A549 (cell line): ENCODE measurements around the gene INKA2.

ENCODE experiments used
- CEBPB ChIP-seq, 2 experiments: fragments of >200 bp in 1 of 2; sonication (Bioruptor Twin) in 1 of 2; formaldehyde crosslinking in 1 of 2; IDR thresholded peaks; 2 replicates each; pipeline ENCODE4 v1.6.1; 2012 to 2016
- CHD4 ChIP-seq: fragments of 200-600 bp; sonication (generic); IDR thresholded peaks from 2 replicates; pipeline ENCODE4 v1.6.1; 2016; ENCODE audit warnings: antibody characterized with exemption, mild to moderate bottlenecking, borderline replicate concordance
- CTCF ChIP-seq: fragments of >200 bp; sonication (Bioruptor Twin); formaldehyde crosslinking; IDR thresholded peaks from 3 replicates; pipeline ENCODE4 v1.5.1; 2016
- EHF ChIP-seq: fragments of 250-450 bp; sonication (Bioruptor Pico); IDR thresholded peaks from 2 replicates; pipeline ENCODE4 v1.5.0; 2020; ENCODE audit warnings: mild to moderate bottlenecking
- EP300 ChIP-seq, 2 experiments: fragments of >200 bp; sonication (Bioruptor Twin); formaldehyde crosslinking; IDR thresholded peaks; 2 replicates in 1 of 2; 3 replicates in 1 of 2; pipeline ENCODE4 v1.6.1; 2016 to 2017
- ESRRA ChIP-seq: fragments of 150-350 bp; IDR thresholded peaks from 2 replicates; pipeline ENCODE4 v1.6.1; 2014; ENCODE audit warnings: mild to moderate bottlenecking, low read length, borderline replicate concordance
- JUN ChIP-seq, 2 experiments: fragments of >200 bp; sonication (Bioruptor Twin); formaldehyde crosslinking; IDR thresholded peaks; 2 replicates in 1 of 2; 3 replicates in 1 of 2; pipeline ENCODE4 v1.6.1; 2016 to 2017
- PBX3 ChIP-seq: IDR thresholded peaks from 2 replicates; pipeline ENCODE4 v1.6.1; 2012
- POLR2A ChIP-seq: IDR thresholded peaks from 2 replicates; pipeline ENCODE4 v1.6.1; 2012; ENCODE audit warnings: mild to moderate bottlenecking, low read length
- RAD21 ChIP-seq, 2 experiments: fragments of >200 bp in 1 of 2; sonication (Bioruptor Twin) in 1 of 2; formaldehyde crosslinking in 1 of 2; IDR thresholded peaks in 1 of 2; conservative IDR thresholded peaks in 1 of 2; 2 replicates in 1 of 2; 3 replicates in 1 of 2; pipeline ENCODE4 v1.6.1; 2012 to 2018; ENCODE audit warnings: inconsistent platforms in 1 of 2
- RCOR1 ChIP-seq: fragments of 150-350 bp; IDR thresholded peaks from 2 replicates; pipeline ENCODE4 v1.6.1; 2014; ENCODE audit warnings: antibody characterized with exemption, low read length, low read depth
- SMC3 ChIP-seq: fragments of >200 bp; sonication (Bioruptor Twin); formaldehyde crosslinking; IDR thresholded peaks from 3 replicates; pipeline ENCODE4 v1.6.1; 2018; ENCODE audit warnings: inconsistent platforms
- TF ChIP-seq, protein P1 (sequence below): fragments of 450-650 bp; IDR thresholded peaks from 2 replicates; pipeline ENCODE4 v1.6.1; 2014; ENCODE audit warnings: antibody characterized with exemption

DNA sequence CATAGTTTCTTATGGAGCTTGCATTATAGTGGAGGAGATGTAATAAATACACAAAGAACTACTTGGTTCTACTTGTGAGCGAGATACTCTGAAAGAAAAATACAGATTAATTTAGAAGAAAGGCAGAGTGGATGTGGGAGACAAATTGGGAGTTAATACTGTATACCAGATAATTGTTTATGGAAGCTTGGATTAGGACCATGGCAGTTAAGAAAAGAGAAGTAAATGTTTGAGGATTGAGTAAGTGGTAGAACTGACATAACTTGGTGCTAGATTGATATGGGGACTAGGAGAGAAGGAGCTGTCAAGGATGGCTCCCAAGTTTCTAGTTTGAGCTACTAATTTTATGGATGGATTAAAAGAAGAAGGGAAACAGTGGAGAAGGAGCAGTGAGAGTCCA, 47.3 kb downstream of the INKA2 start:
- no peak for TF ChIP-seq CTCF
- no peak for TF ChIP-seq CEBPB (IDR thresholded peaks at IDR 0.05)
- no peak for TF ChIP-seq CHD4
- no peak for TF ChIP-seq POLR2A
- no peak for TF ChIP-seq JUN (IDR thresholded peaks at IDR 0.05)
- no peak for TF ChIP-seq RAD21 (conservative IDR thresholded peaks at IDR 0.05 in 1 of 2, IDR thresholded peaks at IDR 0.05 in 1 of 2)
- TF ChIP-seq SMC3 = no peak
- no peak for TF ChIP-seq ESRRA
- TF ChIP-seq EP300 (IDR thresholded peaks at IDR 0.05) = no peak
- TF ChIP-seq PBX3 = no peak
- TF ChIP-seq RCOR1 = no peak
- TF ChIP-seq, protein P1, sequence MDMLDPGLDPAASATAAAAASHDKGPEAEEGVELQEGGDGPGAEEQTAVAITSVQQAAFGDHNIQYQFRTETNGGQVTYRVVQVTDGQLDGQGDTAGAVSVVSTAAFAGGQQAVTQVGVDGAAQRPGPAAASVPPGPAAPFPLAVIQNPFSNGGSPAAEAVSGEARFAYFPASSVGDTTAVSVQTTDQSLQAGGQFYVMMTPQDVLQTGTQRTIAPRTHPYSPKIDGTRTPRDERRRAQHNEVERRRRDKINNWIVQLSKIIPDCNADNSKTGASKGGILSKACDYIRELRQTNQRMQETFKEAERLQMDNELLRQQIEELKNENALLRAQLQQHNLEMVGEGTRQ = no peak
- TF ChIP-seq EHF (CRISPR knock-in tag) = no peak
